Measurements from ENCODE around the gene SPTAN1.

Gene SPTAN1

GRCh38 chr9:128603697-128604096 lies 51.3 kb downstream of the SPTAN1 start:
- no peaks in the 10 kb centered on the region for H3K9me3 ChIP-seq (ENCODE audit: low read length)
- no peak overlapping the region for H3K27ac ChIP-seq (ENCODE audit: low read depth, low read length, poor library complexity, severe bottlenecking)
- no peaks in the 10 kb centered on the region for H3F3A ChIP-seq (ENCODE audit: insufficient read depth, low read length)
- H3K27me3 ChIP-seq (ENCODE audit: insufficient read depth, low read length): no peaks in the 10 kb centered on the region
- no peak for TF ChIP-seq CTCF (IDR thresholded peaks at IDR 0.05; ENCODE audit: low read length)
- no peak for TF ChIP-seq EZH2 (IDR thresholded peaks at IDR 0.05; ENCODE audit: borderline replicate concordance, low read length)
- H3K9me2 ChIP-seq (ENCODE audit: low read depth, low read length): no peaks in the 10 kb centered on the region
- no peaks in the 10 kb centered on the region for H3K4me1 ChIP-seq (ENCODE audit: insufficient read depth, low read length, severe bottlenecking)
- no peaks in the 10 kb centered on the region for H4K20me1 ChIP-seq (ENCODE audit: insufficient read depth, low read length)
- no peaks in the 10 kb centered on the region for H3K79me2 ChIP-seq (ENCODE audit: insufficient read depth, low read length)
- no peak overlapping the region for H3K4me3 ChIP-seq (ENCODE audit: low read depth, low read length, poor library complexity, severe bottlenecking)
- peaks cover 72% of the 10 kb centered on the region for H3K36me3 ChIP-seq (ENCODE audit: insufficient read depth, low read length)
- no peak overlapping the region for H3K4me2 ChIP-seq (ENCODE audit: low read length)
- no peak overlapping the region for H2AFZ ChIP-seq (ENCODE audit: low read length)
- H3K9ac ChIP-seq (ENCODE audit: low read length): no peak overlapping the region

- no peak overlapping the region for H3K27ac ChIP-seq (ENCODE audit: low read depth, low read length, poor library complexity, severe bottlenecking)
- TF ChIP-seq EZH2 (IDR thresholded peaks at IDR 0.05; ENCODE audit: borderline replicate concordance, low read length) (no peak), CTCF (IDR thresholded peaks at IDR 0.05; ENCODE audit: low read length) (no peak)
- no peak overlapping the region for H3K4me3 ChIP-seq (ENCODE audit: low read depth, low read length, poor library complexity, severe bottlenecking)
- no peaks in the 10 kb centered on the region for H3K27me3 ChIP-seq (ENCODE audit: insufficient read depth, low read length)
- H3K4me1 ChIP-seq (ENCODE audit: insufficient read depth, low read length, severe bottlenecking): no peaks in the 10 kb centered on the region
- peaks cover 83% of the 10 kb centered on the region for H3K36me3 ChIP-seq (ENCODE audit: insufficient read depth, low read length)
- H3F3A ChIP-seq (ENCODE audit: insufficient read depth, low read length): no peaks in the 10 kb centered on the region
- H4K20me1 ChIP-seq (ENCODE audit: insufficient read depth, low read length): no peaks in the 10 kb centered on the region
- no peak overlapping the region for H3K9ac ChIP-seq (ENCODE audit: low read length)
- no peak overlapping the region for H2AFZ ChIP-seq (ENCODE audit: low read length)
- H3K9me2 ChIP-seq (ENCODE audit: low read depth, low read length): no peaks in the 10 kb centered on the region
- H3K9me3 ChIP-seq (ENCODE audit: low read length): no peaks in the 10 kb centered on the region
- H3K4me2 ChIP-seq (ENCODE audit: low read length): no peak overlapping the region
- H3K79me2 ChIP-seq (ENCODE audit: insufficient read depth, low read length): no peaks in the 10 kb centered on the region
Measured at GRCh38 chr9:128607642-128608350, 55.4 kb downstream of the SPTAN1 start.

GRCh38 chr9:128610897-128611296 lies 58.5 kb downstream of the SPTAN1 start:
- H3K79me2 ChIP-seq (ENCODE audit: insufficient read depth, low read length): no peaks in the 10 kb centered on the region
- no peaks in the 10 kb centered on the region for H3K9me2 ChIP-seq (ENCODE audit: low read depth, low read length)
- no peaks in the 10 kb centered on the region for H3F3A ChIP-seq (ENCODE audit: insufficient read depth, low read length)
- no peak overlapping the region for H2AFZ ChIP-seq (ENCODE audit: low read length)
- no peaks in the 10 kb centered on the region for H3K9me3 ChIP-seq (ENCODE audit: low read length)
- TF ChIP-seq EZH2 (IDR thresholded peaks at IDR 0.05; ENCODE audit: borderline replicate concordance, low read length) (no peak), CTCF (IDR thresholded peaks at IDR 0.05; ENCODE audit: low read length) (no peak)
- no peak overlapping the region for H3K9ac ChIP-seq (ENCODE audit: low read length)
- H4K20me1 ChIP-seq (ENCODE audit: insufficient read depth, low read length): no peaks in the 10 kb centered on the region
- H3K27me3 ChIP-seq (ENCODE audit: insufficient read depth, low read length): no peaks in the 10 kb centered on the region
- H3K4me2 ChIP-seq (ENCODE audit: low read length): no peak overlapping the region
- H3K27ac ChIP-seq (ENCODE audit: low read depth, low read length, poor library complexity, severe bottlenecking): no peak overlapping the region
- no peak overlapping the region for H3K4me3 ChIP-seq (ENCODE audit: low read depth, low read length, poor library complexity, severe bottlenecking)
- H3K36me3 ChIP-seq (ENCODE audit: insufficient read depth, low read length): peaks cover 91% of the 10 kb centered on the region
- no peaks in the 10 kb centered on the region for H3K4me1 ChIP-seq (ENCODE audit: insufficient read depth, low read length, severe bottlenecking)

Measured in OCI-LY1 (cell line).